GM12874 (cell line): ENCODE results near the gene RGS3.

Source experiments
- TF ChIP-seq, protein P1 (sequence below): IDR thresholded peaks from 2 replicates; pipeline ENCODE4 v1.5.1; 2011; ENCODE audit warnings: low read depth, mild to moderate bottlenecking, control low read depth, low read length, moderate library complexity; ENCODE audit not compliant: insufficient read depth

The RGS3 gene

GRCh38 chr9:113454914-113455761 lies 8.4 kb upstream of the RGS3 start:
- TF ChIP-seq, protein P1, sequence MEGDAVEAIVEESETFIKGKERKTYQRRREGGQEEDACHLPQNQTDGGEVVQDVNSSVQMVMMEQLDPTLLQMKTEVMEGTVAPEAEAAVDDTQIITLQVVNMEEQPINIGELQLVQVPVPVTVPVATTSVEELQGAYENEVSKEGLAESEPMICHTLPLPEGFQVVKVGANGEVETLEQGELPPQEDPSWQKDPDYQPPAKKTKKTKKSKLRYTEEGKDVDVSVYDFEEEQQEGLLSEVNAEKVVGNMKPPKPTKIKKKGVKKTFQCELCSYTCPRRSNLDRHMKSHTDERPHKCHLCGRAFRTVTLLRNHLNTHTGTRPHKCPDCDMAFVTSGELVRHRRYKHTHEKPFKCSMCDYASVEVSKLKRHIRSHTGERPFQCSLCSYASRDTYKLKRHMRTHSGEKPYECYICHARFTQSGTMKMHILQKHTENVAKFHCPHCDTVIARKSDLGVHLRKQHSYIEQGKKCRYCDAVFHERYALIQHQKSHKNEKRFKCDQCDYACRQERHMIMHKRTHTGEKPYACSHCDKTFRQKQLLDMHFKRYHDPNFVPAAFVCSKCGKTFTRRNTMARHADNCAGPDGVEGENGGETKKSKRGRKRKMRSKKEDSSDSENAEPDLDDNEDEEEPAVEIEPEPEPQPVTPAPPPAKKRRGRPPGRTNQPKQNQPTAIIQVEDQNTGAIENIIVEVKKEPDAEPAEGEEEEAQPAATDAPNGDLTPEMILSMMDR: no peak

GRCh38 chr9:113456235-113456634 lies 7.3 kb upstream of the RGS3 start:
- TF ChIP-seq, protein P1: no peak

DNA sequence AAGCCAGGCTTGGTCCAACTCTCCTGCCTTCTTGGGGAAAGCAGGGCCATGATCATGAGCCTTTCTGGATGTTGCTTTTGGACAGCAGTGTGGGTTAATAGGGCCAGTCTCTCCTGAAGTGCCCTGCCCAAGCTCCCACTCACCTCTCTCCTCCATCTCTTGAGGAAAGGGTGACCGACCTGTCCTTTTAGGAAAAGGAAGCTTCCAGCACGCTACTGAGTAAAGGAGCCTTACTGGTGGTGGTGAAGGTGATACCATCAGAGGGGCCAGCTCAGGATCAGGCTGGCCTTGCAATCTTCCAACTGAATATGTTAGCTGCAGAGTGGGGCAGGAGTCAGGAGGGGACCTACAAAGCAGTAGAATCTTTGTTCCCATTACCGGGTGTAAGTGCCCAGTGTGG lies 2.2 kb upstream of the RGS3 start:
- TF ChIP-seq, protein P1: no peak

DNA sequence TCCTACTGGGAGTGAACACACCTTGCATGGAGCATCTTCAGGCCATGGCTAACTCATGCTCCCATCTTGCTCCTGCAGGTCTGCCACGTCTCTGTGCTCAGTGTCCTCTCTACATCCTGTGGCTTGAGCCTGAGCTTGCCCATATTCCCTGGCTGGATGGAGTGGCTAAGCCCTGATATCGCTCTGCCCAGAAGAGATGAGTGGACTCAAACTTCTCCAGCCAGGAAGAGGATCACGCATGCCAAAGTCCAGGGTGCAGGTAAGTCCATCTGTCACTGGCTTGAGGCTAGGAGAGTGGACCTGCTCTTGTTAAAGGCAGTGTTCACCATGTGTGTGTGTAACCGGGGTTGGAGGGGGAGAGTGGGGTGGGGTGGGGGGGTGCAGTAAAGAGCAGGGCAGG lies 1.6 kb upstream of the RGS3 start:
- TF ChIP-seq, protein P1: no peak

- TF ChIP-seq, protein P1: no peak
Measured at GRCh38 chr9:113462781-113463286, 693 bp upstream of the RGS3 start.

- TF ChIP-seq, protein P1: no peak
Measured at GRCh38 chr9:113464286-113464660, 746 bp downstream of the RGS3 start.

DNA sequence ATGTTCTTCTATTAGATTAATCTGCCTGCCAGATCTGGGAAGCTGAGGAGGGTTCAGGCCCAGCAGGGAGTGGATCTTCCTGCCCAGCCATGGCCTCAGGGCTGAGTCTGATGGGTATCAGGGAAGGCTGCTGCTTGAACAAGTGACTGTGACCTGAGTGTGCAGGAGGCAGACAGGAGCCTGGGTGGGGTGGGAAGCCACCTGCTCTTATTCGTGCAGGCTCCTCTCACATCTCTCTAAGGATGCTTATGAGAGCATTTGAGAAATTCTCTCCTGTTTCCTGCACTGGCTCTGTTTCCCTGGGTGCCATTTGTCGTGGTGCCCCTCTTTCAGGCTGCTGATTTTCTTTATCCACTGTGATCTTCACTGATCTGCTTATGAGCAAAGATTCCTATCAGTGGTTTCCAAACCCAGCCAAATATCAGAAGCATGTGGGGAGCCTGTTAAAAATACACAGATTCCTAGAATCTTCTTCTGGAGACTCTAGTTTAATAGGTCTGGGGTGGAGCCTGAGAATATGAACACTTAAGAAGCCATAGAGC lies 2.1 kb downstream of the RGS3 start:
- TF ChIP-seq, protein P1: no peak
